ENCODE data around the gene MAGI1.

MAGI1 gene

GRCh38 chr3:65439641-65440284, 599.0 kb downstream of the MAGI1 start:
- DNase-seq (ENCODE audit: insufficient read length, low spot score) (no peak), FAIRE-seq (no peak)
- TF ChIP-seq, protein P1, sequence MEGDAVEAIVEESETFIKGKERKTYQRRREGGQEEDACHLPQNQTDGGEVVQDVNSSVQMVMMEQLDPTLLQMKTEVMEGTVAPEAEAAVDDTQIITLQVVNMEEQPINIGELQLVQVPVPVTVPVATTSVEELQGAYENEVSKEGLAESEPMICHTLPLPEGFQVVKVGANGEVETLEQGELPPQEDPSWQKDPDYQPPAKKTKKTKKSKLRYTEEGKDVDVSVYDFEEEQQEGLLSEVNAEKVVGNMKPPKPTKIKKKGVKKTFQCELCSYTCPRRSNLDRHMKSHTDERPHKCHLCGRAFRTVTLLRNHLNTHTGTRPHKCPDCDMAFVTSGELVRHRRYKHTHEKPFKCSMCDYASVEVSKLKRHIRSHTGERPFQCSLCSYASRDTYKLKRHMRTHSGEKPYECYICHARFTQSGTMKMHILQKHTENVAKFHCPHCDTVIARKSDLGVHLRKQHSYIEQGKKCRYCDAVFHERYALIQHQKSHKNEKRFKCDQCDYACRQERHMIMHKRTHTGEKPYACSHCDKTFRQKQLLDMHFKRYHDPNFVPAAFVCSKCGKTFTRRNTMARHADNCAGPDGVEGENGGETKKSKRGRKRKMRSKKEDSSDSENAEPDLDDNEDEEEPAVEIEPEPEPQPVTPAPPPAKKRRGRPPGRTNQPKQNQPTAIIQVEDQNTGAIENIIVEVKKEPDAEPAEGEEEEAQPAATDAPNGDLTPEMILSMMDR (IDR thresholded peaks at IDR 0.05; ENCODE audit: insufficient read depth, missing control alignments), result peak; percentile 57

- TF ChIP-seq, protein P1 (IDR thresholded peaks at IDR 0.05; ENCODE audit: insufficient read depth, missing control alignments), result no peak
- FAIRE-seq (no peak), DNase-seq (ENCODE audit: insufficient read length, low spot score) (no peak)
Measured at GRCh38 chr3:65438612-65439011, 600.1 kb downstream of the MAGI1 start.

DNA sequence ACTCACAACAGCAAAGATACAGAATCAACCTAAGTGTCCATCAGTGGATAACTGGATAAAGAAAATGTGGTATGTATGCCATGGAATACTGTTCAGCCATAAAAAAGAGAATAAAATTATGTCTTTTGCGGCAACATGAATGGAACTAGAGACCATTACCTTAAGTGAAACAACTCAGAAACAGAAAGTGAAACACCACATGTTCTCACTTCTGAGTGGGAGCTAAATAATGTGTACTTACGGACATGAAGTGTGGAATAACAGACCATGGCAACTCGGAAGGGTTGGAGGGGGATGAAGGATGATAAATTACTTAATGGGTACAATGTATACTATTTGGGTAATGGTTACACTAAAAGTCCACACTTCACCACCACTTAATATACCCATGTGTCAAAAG, 600.6 kb downstream of the MAGI1 start:
- DNase-seq (ENCODE audit: insufficient read length, low spot score) (no peak), FAIRE-seq (no peak)
- TF ChIP-seq, protein P1 (IDR thresholded peaks at IDR 0.05; ENCODE audit: insufficient read depth, missing control alignments), result no peak

GRCh38 chr3:65436580-65436979, 602.1 kb downstream of the MAGI1 start:
- no peak for DNase-seq (ENCODE audit: insufficient read length, low spot score)
- TF ChIP-seq, protein P1 (IDR thresholded peaks at IDR 0.05; ENCODE audit: insufficient read depth, missing control alignments), result peak; percentile 70

GRCh38 chr3:65433480-65433879, 605.2 kb downstream of the MAGI1 start:
- TF ChIP-seq, protein P1 (IDR thresholded peaks at IDR 0.05; ENCODE audit: insufficient read depth, missing control alignments), result no peak
- FAIRE-seq (no peak), DNase-seq (ENCODE audit: insufficient read length, low spot score) (no peak)

More at GRCh38 chr3:65436580-65436979, 602.1 kb downstream of the MAGI1 start:
- FAIRE-seq, result no peak

DNA sequence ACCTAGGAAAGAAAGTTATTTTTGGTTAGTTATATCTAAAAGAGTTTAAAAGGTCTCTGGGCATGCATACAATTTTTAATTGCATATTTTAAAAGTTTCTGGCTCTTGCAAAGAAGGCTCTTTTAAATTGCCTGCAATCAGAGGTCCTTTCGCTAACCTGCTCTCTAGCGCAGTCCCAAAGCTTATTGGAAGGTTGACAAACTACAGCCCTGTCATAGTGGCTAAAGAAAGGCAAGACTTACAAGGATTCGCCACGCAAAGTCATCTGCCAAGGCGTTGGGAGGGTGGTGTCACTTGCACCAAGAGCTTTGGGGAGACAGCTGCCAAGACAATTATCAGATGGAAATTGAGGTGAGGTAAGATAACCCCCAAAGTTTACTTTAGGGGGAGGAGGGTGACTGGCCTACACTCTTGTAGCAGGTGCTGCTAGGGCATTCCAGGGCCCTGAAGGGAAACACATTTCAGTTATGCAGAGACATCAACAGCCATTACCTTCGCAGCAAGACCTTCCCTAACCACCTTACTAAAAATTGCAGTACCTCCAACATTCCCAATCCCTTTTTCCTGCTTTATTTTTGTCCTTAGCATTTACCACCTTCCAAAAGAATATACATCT, 606.2 kb downstream of the MAGI1 start:
- DNase-seq (ENCODE audit: insufficient read length, low spot score) (no peak), FAIRE-seq (no peak)
- TF ChIP-seq, protein P1 (IDR thresholded peaks at IDR 0.05; ENCODE audit: insufficient read depth, missing control alignments), result no peak

GRCh38 chr3:65425880-65426279, 612.8 kb downstream of the MAGI1 start:
- FAIRE-seq (no peak), DNase-seq (ENCODE audit: insufficient read length, low spot score) (no peak)
- TF ChIP-seq, protein P1 (IDR thresholded peaks at IDR 0.05; ENCODE audit: insufficient read depth, missing control alignments), result peak; percentile 19

All from D721Med (cell line).